22Rv1 (cell line): ENCODE data around the gene ITCH.

Experiments used
- H3K27ac ChIP-seq: fragments of 450-650 bp; 2 replicates; pipeline ENCODE4 v1.5.1; 2017
- CTCF ChIP-seq: fragments of 450-650 bp; IDR thresholded peaks from 2 replicates; pipeline ENCODE4 v1.5.1; 2017; ENCODE audit warnings: mild to moderate bottlenecking
- ZFX ChIP-seq: fragments of 450-650 bp; IDR thresholded peaks from 2 replicates; pipeline ENCODE4 v1.6.1; 2017; ENCODE audit warnings: antibody characterized with exemption, borderline replicate concordance

The ITCH gene

GRCh38 chr20:34524426-34524825, 161.4 kb downstream of the ITCH start:
- TF ChIP-seq ZFX = no peak
- no peak for TF ChIP-seq CTCF
- peak overlapping the region; percentile 80; the same call in 1 of the 2 replicates for H3K27ac ChIP-seq

- no peak for TF ChIP-seq ZFX
- peak overlapping the region; percentile 80 for H3K27ac ChIP-seq
Observed at GRCh38 chr20:34525342-34525708, 162.3 kb downstream of the ITCH start.

- peak overlapping the region; percentile 80 for H3K27ac ChIP-seq
- TF ChIP-seq CTCF = no peak
- TF ChIP-seq ZFX = no peak
Observed at GRCh38 chr20:34525709-34526416, 162.8 kb downstream of the ITCH start.

- no peak for TF ChIP-seq CTCF
- no peak for TF ChIP-seq ZFX
- peak overlapping the region; percentile 80 for H3K27ac ChIP-seq
Observed at GRCh38 chr20:34526466-34526865, 163.4 kb downstream of the ITCH start.

GRCh38 chr20:34527016-34527415, 163.9 kb downstream of the ITCH start:
- peak overlapping the region; percentile 80 for H3K27ac ChIP-seq
- no peak for TF ChIP-seq ZFX
- TF ChIP-seq CTCF = no peak

- no peak overlapping the region for H3K27ac ChIP-seq
- no peak for TF ChIP-seq ZFX
- no peak for TF ChIP-seq CTCF
Observed at GRCh38 chr20:34528921-34529297, 165.8 kb downstream of the ITCH start.

- no peak overlapping the region for H3K27ac ChIP-seq
- no peak for TF ChIP-seq CTCF
- TF ChIP-seq ZFX = no peak
Observed at GRCh38 chr20:34529742-34530141, 166.7 kb downstream of the ITCH start.

- TF ChIP-seq CTCF (no peak), ZFX (no peak)
- no peak overlapping the region for H3K27ac ChIP-seq
Observed at GRCh38 chr20:34530342-34530741, 167.3 kb downstream of the ITCH start.
